Measurements from ENCODE around the gene RRM1. TPM values are rescaled to one million over a fixed set of nuclear protein-coding genes. Genes with fewer than 3 reads are reported as not detected.

RRM1 gene
- 90.0 and 92.0 TPM in 2 replicates for total RNA-seq

DNA sequence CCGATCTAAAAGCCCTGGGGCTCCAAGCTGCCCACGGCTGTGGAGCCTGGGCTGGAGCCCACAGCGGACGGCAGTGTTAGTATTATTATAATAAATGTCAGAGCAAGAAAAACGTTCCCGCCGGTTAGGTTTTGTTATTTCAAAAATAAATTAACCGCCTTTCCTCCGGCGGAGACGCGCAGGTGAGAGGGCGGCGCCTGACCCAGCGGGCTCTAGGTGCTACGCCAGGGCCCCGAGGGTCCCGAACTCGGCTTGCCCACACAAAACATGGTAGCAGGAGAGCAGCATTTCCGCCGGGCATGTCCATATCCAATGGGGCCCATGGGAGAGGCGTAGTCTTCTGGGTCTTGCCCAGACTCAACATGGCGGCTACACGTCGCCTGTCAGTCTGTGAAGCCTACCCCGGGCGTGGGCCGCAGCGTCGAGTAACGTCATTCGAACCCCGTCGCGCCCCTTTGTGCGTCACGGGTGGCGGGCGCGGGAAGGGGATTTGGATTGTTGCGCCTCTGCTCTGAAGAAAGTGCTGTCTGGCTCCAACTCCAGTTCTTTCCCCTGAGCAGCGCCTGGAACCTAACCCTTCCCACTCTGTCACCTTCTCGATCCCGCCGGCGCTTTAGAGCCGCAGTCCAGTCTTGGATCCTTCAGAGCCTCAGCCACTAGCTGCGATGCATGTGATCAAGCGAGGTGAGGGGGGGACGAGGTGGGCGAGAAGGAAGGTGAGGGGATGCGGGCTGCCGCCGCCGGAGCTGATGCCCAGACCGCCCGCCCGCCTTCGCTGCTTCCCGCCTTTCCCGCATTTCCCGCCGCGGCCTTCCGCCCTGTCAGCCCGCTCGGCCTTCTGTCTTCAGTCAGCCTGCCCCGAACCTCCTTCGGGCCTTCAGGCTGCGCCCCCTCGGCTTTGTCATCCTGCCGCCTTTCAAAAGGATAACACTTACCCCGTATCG lies at the start of gene RRM1:
TSS of gene RRM1 (plus strand) at position 452 of the 944 bp plus-strand sequence. CDS start at position 666, 214 bp downstream.

Other genes starting within 250 kb of the RRM1 start
- gene STIM1, start 239.1 kb upstream of the RRM1 start, total RNA-seq, result 14.1 and 18.0 TPM in 2 replicates

Data from mammary microvascular endothelial cell (primary cell).